T-helper 1 cell treated with Interleukin-12 subunit alpha and Interleukin-12 subunit beta and Interleukin-4 antibody, amounts not matched to agents 30 ng/mL and 1 ng/mL, for 36 hours (primary cell): ENCODE data around the gene SLC12A3. TPM values are rescaled to one million over a fixed set of nuclear protein-coding genes. Genes with fewer than 3 reads are reported as not detected.
"Not testable (repeated sequence)": the region's sequence is repeated elsewhere in the genome, so short reads cannot be mapped to it uniquely, and the experiment has no call there.

ENCODE experiments used
- intact Hi-C: fragments of 100-400 bp; cut with micrococcal nuclease; formaldehyde crosslinking; loops from one replicate; pipeline ENCODE4 v1.15.1; 2024
- total RNA-seq: library from RNA; stranded (reverse); gene quantifications from 2 replicates; pipeline ENCODE4 v1.2.3, GENCODE V29; 2022

Gene SLC12A3
- total RNA-seq, 1 donor from 2014 or later, result not detected

- intact Hi-C loops, result loop anchor here (1.0 to 10.0 kb wide), 8 partner anchors 50 to 302 kb away; partner anchors contain the start of gene HERPUD1
Observed at GRCh38 chr16:56866955-56867830, 2.2 kb downstream of the SLC12A3 start.

GRCh38 chr16:56868175-56868574 is 3.2 kb downstream of the SLC12A3 start:
- intact Hi-C loops, result loop anchor here (5.0 to 10.0 kb wide), 2 partner anchors 177 to 291 kb away; no protein-coding TSS in a partner anchor

- intact Hi-C loops, result loop anchor here (5.0 to 10.0 kb wide), 2 partner anchors 176 to 291 kb away; no protein-coding TSS in a partner anchor
Observed at GRCh38 chr16:56868766-56869165, 3.8 kb downstream of the SLC12A3 start.

GRCh38 chr16:56869513-56870275 is 4.7 kb downstream of the SLC12A3 start:
- intact Hi-C loops, result loop anchor here (5.0 to 10.0 kb wide), 2 partner anchors 175 to 292 kb away; no protein-coding TSS in a partner anchor

- intact Hi-C loops, result no loop called here
Observed at GRCh38 chr16:56870276-56870888, 5.4 kb downstream of the SLC12A3 start.

- intact Hi-C loops, result no loop called here
Observed at GRCh38 chr16:56871172-56871593, 6.2 kb downstream of the SLC12A3 start.

GRCh38 chr16:56872863-56873391 is 7.9 kb downstream of the SLC12A3 start:
- intact Hi-C loops, result no loop called here

- intact Hi-C loops, result no loop called here
Observed at GRCh38 chr16:56874800-56875199, 9.8 kb downstream of the SLC12A3 start.

- intact Hi-C loops, result no loop called here
Observed at GRCh38 chr16:56876048-56876447, 11.0 kb downstream of the SLC12A3 start.

GRCh38 chr16:56877486-56878182 is 12.6 kb downstream of the SLC12A3 start:
- intact Hi-C loops, result no loop called here

GRCh38 chr16:56878282-56878854 is 13.4 kb downstream of the SLC12A3 start:
- intact Hi-C loops, result no loop called here

- intact Hi-C loops, result no loop called here
Observed at GRCh38 chr16:56879276-56879675, 14.3 kb downstream of the SLC12A3 start.

GRCh38 chr16:56880176-56880575 is 15.2 kb downstream of the SLC12A3 start:
- intact Hi-C loops, result no loop called here

- intact Hi-C loops, result no loop called here
Observed at GRCh38 chr16:56880685-56881084, 15.7 kb downstream of the SLC12A3 start.

GRCh38 chr16:56882077-56882800 is 17.2 kb downstream of the SLC12A3 start:
- intact Hi-C loops, result no loop called here

GRCh38 chr16:56883586-56883985 is 18.6 kb downstream of the SLC12A3 start:
- intact Hi-C loops, result no loop called here

- intact Hi-C loops, result no loop called here
Observed at GRCh38 chr16:56884026-56884582, 19.1 kb downstream of the SLC12A3 start.

GRCh38 chr16:56884929-56885328 is 19.9 kb downstream of the SLC12A3 start:
- intact Hi-C loops, result not testable (repeated sequence)

- intact Hi-C loops, result no loop called here
Observed at GRCh38 chr16:56885446-56886162, 20.6 kb downstream of the SLC12A3 start.
